GM10266 (cell line): ENCODE data around the gene PLEKHA7.

Experiments
- DNase-seq: peaks from one replicate; pipeline ENCODE4 v3.0.0; 2012; ENCODE audit errors: extremely low spot score
- CTCF ChIP-seq: IDR thresholded peaks from 2 replicates; pipeline ENCODE4 v1.5.1; 2012; ENCODE audit warnings: mild to moderate bottlenecking, low read depth; ENCODE audit not compliant: control insufficient read depth, insufficient read depth; ENCODE audit errors: missing control alignments

Gene PLEKHA7

GRCh38 chr11:16982809-16983208 lies 31.4 kb downstream of the PLEKHA7 start:
- TF ChIP-seq CTCF = no peak
- no peak for DNase-seq

- TF ChIP-seq CTCF = no peak
These were observed 31.9 kb downstream of the PLEKHA7 start for GRCh38 chr11:16982256-16982671.

GRCh38 chr11:16981651-16982194 lies 32.5 kb downstream of the PLEKHA7 start:
- no peak for TF ChIP-seq CTCF
- DNase-seq = no peak

More at GRCh38 chr11:16982256-16982671, 31.9 kb downstream of the PLEKHA7 start:
- DNase-seq = no peak

GRCh38 chr11:16979703-16980622 lies 34.3 kb downstream of the PLEKHA7 start:
- DNase-seq = no peak
- no peak for TF ChIP-seq CTCF

- no peak for DNase-seq
- no peak for TF ChIP-seq CTCF
These were observed 36.3 kb downstream of the PLEKHA7 start for GRCh38 chr11:16977994-16978315.

GRCh38 chr11:16977136-16977993 lies 36.8 kb downstream of the PLEKHA7 start:
- no peak for TF ChIP-seq CTCF
- no peak for DNase-seq
